IPS DF 6.9 (cell line): Measurements from ENCODE around the gene ARL11.
"Not testable (repeated sequence)": the region's sequence is repeated elsewhere in the genome, so short reads cannot be mapped to it uniquely, and the experiment has no call there.

Experiments used
- DNase-seq: peaks from one replicate; pipeline ENCODE4 v3.0.0-alpha.2; 2013; ENCODE audit warnings: low read depth, low spot score
- H3K27ac ChIP-seq: one replicate; pipeline ENCODE4 v1.5.1; 2013; ENCODE audit warnings: low read length, control low read depth
- H3K27me3 ChIP-seq: 2 replicates; pipeline ENCODE4 v1.6.1; 2013; ENCODE audit warnings: mild to moderate bottlenecking, low read length; ENCODE audit not compliant: control insufficient read depth, insufficient read depth
- H3K36me3 ChIP-seq: 2 replicates; pipeline ENCODE4 v1.6.1; 2013; ENCODE audit warnings: low read length; ENCODE audit not compliant: control insufficient read depth, insufficient read depth
- H3K4me1 ChIP-seq: 2 replicates; pipeline ENCODE4 v1.6.1; 2013; ENCODE audit warnings: low read length; ENCODE audit not compliant: control insufficient read depth, insufficient read depth
- H3K4me3 ChIP-seq: 2 replicates; pipeline ENCODE4 v1.5.1; 2013; ENCODE audit warnings: mild to moderate bottlenecking, low read length
- H3K9me3 ChIP-seq: 2 replicates; pipeline ENCODE4 v1.6.1; 2013; ENCODE audit warnings: low read length, inconsistent platforms; ENCODE audit not compliant: control insufficient read depth, insufficient read depth
- WGBS: extraction: QIAGEN DNeasy Blood & Tissue Kit; methylation state at CpG from one replicate; pipeline ENCODE4 v1.1.7; 2013; ENCODE audit warnings: mixed read lengths, missing lambda C conversion rate; ENCODE audit not compliant: insufficient read length, insufficient coverage; 5-methylcytosine and 5-hydroxymethylcytosine counted together

Gene ARL11

GRCh38 chr13:49594576-49594975 is 33.7 kb upstream of the ARL11 start:
- no peak overlapping the region for H3K4me3 ChIP-seq
- no peak for DNase-seq
- H3K9me3 ChIP-seq = no peaks in the 10 kb centered on the region

GRCh38 chr13:49596221-49596620 is 32.1 kb upstream of the ARL11 start:
- no peaks in the 10 kb centered on the region for H3K9me3 ChIP-seq
- H3K36me3 ChIP-seq = no peaks in the 10 kb centered on the region
- H3K27me3 ChIP-seq = no peaks in the 10 kb centered on the region
- H3K4me1 ChIP-seq = no peaks in the 10 kb centered on the region
- no peak overlapping the region for H3K27ac ChIP-seq
- WGBS = no CpG with 5 or more reads among the region's 2 CpGs
- no peak for DNase-seq
- H3K4me3 ChIP-seq = no peak overlapping the region

More at GRCh38 chr13:49594576-49594975, 33.7 kb upstream of the ARL11 start:
- no peaks in the 10 kb centered on the region for H3K36me3 ChIP-seq
- H3K27me3 ChIP-seq = peaks cover under 1% of the 10 kb centered on the region; the same call in 1 of the 2 replicates
- H3K4me1 ChIP-seq = no peaks in the 10 kb centered on the region
- H3K27ac ChIP-seq = no peak overlapping the region

- Histone ChIP-seq H3K27me3 (no peaks in the 10 kb centered on the region), H3K4me1 (no peaks in the 10 kb centered on the region), H3K9me3 (no peaks in the 10 kb centered on the region), H3K4me3 (no peak overlapping the region), H3K27ac (no peak overlapping the region), H3K36me3 (no peaks in the 10 kb centered on the region)
- no CpG with 5 or more reads among the region's 11 CpGs for WGBS
- no peak for DNase-seq
Observed at GRCh38 chr13:49597043-49597641, 31.2 kb upstream of the ARL11 start.

DNA sequence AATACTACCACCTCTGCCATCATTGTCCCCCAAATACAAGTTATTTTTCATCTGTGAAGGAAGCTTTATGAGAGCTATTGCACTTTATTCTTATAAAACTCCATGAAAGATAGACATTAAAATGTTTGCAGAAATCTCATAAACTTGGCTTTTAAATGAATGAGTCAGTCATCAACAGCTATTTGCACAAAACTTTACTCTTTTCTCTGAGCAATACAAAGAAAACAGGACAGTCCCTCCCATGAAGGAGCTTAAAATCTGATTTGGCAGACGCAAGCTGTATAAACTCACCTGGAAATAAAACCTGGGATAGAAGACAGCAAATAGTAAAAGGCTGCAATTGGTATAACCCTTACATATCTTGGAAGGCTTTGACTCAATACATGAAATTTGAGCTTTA is 26.3 kb upstream of the ARL11 start:
- no peaks in the 10 kb centered on the region for H3K9me3 ChIP-seq
- H3K4me1 ChIP-seq = no peaks in the 10 kb centered on the region
- DNase-seq = no peak
- H3K36me3 ChIP-seq = no peaks in the 10 kb centered on the region
- no CpG with 5 or more reads among the region's 1 CpG for WGBS
- H3K27me3 ChIP-seq = no peaks in the 10 kb centered on the region
- no peak overlapping the region for H3K27ac ChIP-seq
- H3K4me3 ChIP-seq = no peak overlapping the region

- not testable (repeated sequence) for H3K27ac ChIP-seq, H3K4me1 ChIP-seq, H3K4me3 ChIP-seq, DNase-seq, H3K27me3 ChIP-seq, H3K9me3 ChIP-seq, H3K36me3 ChIP-seq
- WGBS = no CpG with 5 or more reads among the region's 7 CpGs
Observed at GRCh38 chr13:49602615-49603014, 25.7 kb upstream of the ARL11 start.

DNA sequence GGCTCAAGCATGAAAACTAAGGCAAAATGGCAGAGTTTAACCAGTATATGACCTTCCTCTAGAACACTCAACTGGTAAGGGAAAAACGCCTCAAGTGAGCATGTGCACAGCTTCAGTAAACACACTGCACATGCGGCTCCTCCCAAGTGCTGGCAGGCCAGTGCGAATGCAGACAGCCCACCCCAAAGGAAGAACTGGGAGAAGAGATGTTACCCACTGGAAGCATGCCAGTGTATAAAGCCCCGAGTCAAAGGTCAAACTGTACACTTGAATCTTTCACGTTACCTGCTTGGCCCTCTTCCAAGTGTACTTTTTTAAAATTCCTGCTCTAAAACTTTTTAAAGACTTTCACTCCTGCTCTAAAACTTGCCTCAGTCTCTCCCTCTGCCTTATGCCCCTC is 23.7 kb upstream of the ARL11 start:
- Histone ChIP-seq H3K4me3 (no peak overlapping the region), H3K9me3 (no peaks in the 10 kb centered on the region), H3K4me1 (no peaks in the 10 kb centered on the region), H3K36me3 (no peaks in the 10 kb centered on the region), H3K27me3 (no peaks in the 10 kb centered on the region), H3K27ac (no peak overlapping the region)
- WGBS = no CpG with 5 or more reads among the region's 5 CpGs
- DNase-seq = no peak

GRCh38 chr13:49606747-49607648 is 21.3 kb upstream of the ARL11 start:
- WGBS = no CpG with 5 or more reads among the region's 15 CpGs
- no peaks in the 10 kb centered on the region for H3K36me3 ChIP-seq
- no peaks in the 10 kb centered on the region for H3K4me1 ChIP-seq
- no peaks in the 10 kb centered on the region for H3K9me3 ChIP-seq
- no peak overlapping the region for H3K4me3 ChIP-seq
- no peak overlapping the region for H3K27ac ChIP-seq
- no peaks in the 10 kb centered on the region for H3K27me3 ChIP-seq
- no peak for DNase-seq

DNA sequence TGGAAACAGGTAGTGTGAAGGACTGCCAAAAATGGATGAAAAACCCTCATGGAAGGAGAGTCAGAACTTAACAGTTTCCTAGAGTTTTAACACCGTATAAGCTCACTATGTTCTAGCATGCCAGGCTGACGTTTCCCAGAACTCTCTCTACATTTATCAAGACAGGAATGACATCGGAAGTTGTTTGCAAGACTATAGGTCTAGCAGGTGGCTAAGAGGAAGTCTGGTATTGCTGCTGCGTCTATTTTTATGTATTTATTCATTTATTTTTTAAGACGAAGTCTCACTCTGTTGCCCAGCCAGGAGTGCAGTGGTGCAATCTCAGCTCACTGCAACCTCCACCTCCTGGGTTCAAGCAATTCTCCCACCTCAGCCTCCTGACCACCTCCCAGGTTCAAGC is 20.5 kb upstream of the ARL11 start:
- no CpG with 5 or more reads among the region's 5 CpGs for WGBS
- Histone ChIP-seq H3K4me3 (no peak overlapping the region), H3K27ac (no peak overlapping the region), H3K36me3 (no peaks in the 10 kb centered on the region), H3K27me3 (no peaks in the 10 kb centered on the region), H3K9me3 (no peaks in the 10 kb centered on the region), H3K4me1 (no peaks in the 10 kb centered on the region)
- DNase-seq = no peak

GRCh38 chr13:49608651-49609331 is 19.5 kb upstream of the ARL11 start:
- Histone ChIP-seq H3K9me3 (no peaks in the 10 kb centered on the region), H3K36me3 (no peaks in the 10 kb centered on the region), H3K4me3 (no peak overlapping the region), H3K4me1 (no peaks in the 10 kb centered on the region), H3K27me3 (no peaks in the 10 kb centered on the region), H3K27ac (no peak overlapping the region)
- WGBS = no CpG with 5 or more reads among the region's 1 CpG
- DNase-seq = no peak

DNA sequence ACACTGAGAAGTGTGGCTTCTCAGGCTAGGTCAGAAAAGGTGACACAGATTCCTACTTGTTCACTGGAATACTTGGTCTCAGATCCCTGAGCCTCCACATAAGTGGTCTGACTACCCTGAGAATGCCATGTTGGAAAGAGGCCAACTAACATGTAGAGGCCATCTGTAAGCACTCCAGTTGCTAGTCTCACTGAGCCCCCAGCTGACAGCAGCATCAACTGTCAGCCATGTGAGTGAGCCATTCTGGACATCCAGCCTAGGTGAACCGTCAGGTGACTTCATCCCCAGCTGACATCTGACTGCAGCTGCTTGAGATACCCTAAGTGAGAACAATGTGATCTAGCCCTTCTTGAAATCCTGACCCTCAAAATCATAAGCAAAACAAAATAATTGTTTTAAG is 18.1 kb upstream of the ARL11 start:
- H3K9me3 ChIP-seq = no peaks in the 10 kb centered on the region
- H3K4me3 ChIP-seq = no peak overlapping the region
- no peak overlapping the region for H3K27ac ChIP-seq
- no peak for DNase-seq
- no peaks in the 10 kb centered on the region for H3K36me3 ChIP-seq
- no CpG with 5 or more reads among the region's 1 CpG for WGBS
- no peaks in the 10 kb centered on the region for H3K27me3 ChIP-seq
- H3K4me1 ChIP-seq = no peaks in the 10 kb centered on the region
